SW 1271 (cell line): Measurements from ENCODE around the gene PLPPR1.
"Not testable (repeated sequence)": the region's sequence is repeated elsewhere in the genome, so short reads cannot be mapped to it uniquely, and the experiment has no call there.

Experiments
- DNase-seq, 2 experiments: peaks; one replicate each; lab custom pipeline; 2025; lab: John Stamatoyannopoulos, UW

PLPPR1 gene

DNA sequence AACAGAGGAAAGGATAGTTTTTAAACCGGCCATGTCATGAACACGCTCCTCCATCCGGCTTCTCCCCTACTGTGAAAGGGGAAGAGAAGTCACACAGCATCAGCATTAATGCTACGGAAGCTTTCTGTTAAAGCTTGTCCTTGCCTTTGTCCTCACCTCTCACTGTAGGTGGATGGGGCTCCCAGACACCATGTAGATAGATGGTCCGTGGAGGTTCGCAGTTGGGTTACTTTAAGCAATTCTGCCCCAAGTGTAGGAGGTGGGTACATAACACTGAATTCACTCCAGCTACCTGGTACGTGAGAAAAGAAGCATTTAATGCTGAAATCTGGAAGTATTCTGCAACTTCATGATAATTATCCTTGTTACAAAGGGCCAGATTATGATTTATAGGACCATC, 190.5 kb downstream of the PLPPR1 start:
- no peak for DNase-seq

DNA sequence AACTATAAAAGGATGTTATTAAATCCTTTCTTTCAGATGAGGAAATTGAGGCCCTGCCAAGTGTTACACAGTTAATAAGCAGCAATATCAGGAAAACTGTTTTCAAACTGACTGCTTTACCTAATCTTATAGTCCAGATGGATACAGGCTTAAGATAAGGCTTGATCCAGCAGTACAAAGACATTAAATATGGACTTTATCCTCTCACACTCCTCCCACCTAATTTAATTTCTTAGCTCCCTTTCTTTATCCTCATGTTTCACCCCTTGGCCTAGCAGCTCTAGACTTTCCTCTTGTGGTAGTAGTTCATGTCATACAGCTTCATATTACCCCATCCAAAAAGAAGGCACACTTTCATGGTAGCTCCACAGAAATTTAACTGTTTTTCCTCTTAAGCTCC, 191.8 kb downstream of the PLPPR1 start:
- DNase-seq = no peak

DNA sequence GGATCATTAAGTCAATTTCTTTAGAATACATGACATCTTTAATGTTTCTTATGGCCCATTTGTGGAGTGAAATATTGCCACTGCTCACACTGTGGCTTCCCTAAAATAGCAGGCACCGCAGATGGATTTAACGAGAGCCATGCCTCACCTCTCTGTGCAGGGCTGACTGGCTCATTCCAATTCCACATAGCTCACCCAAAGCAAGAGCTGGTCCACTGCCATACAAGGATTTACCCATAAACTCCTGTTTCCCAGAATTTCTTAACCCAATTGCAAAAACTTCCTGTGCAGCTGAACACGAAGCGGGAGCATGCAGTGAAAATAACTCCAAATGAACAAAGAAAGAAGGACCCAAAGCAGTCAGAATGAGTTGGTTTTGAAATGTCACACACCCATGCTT, 196.7 kb downstream of the PLPPR1 start:
- DNase-seq = no peak

DNA sequence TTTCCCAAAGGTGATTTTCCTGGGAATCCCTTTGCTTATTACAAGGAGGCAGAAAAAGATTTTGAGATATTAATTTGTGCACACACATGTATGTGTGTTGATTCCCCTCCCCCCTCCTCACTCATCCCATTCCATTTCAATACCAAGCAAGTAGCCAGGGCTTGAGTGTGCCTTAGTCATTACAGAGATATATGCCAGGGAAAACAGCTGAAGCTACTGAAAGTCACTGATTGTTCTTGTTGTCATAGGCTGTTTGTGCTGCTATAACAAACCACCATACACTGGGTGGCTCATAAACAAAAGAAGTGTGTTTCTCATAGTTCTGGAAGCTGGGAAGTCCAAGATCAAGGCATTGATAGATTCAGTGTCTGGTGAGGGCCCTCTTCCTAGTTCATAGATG, 197.6 kb downstream of the PLPPR1 start:
- DNase-seq = no peak

DNA sequence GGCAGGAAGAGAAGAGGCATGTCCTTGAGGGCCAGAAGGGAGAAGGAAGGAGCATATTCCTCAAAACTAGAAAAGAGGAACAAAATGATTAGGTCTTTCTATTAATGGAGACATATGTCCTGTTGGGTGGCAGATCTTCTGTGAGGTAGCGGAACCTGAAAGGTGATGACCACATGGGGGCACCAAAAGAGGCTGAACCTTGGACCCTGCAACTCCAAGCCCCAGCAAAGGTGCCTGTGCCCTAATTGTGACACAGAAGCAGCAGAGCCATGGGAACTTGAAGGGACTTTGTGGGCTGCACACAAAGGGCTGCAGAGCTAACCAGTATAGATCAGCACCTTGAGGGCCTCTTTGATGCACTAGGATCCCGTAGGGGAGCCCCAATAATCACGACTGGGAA, 198.3 kb downstream of the PLPPR1 start:
- DNase-seq = no peak

DNA sequence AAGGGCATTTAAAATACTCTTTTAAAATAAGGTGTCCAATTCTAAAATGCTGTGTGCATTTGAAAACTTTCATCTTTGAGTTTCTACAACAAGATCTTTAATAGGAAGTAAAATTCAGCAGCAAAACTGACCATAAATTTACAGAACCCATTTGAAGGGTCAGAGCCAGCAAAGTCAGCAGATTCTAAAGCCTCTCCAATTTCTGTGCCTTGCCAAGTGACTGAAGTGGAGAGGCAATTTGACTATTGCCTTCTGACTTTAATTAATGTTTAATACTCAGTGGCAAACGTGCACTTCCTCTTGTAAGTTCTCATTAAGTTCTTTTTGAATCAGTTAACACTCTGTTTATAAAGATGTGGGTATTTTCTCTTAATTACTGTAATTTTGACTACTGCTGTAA, 201.1 kb downstream of the PLPPR1 start:
- no peak for DNase-seq

DNA sequence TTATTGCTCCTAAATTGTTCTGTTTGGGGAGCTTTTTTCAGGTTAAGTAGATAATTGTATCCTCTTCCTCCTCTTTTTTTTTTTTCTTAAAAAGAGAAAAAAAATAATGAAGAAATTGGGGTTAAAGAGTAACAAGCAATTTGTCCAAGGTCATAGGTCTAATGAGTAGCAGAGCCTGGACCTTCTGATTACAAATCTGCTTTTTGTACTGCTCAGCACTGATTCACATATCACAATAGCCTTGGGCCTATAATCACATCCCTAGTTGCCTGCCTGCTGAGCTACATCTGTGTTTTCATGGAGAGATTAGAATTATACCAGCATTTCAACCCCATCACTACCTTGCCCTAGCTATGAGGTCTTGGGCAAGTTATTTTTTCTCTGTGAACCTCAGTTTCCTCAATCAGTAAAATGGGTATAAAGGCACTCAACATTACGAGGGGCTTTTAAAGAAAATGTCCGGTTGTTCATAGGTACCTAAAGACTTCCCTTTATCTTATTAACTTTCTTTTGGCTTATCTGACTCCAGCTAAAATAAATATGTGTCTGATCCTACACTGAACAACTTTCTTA, 204.0 kb downstream of the PLPPR1 start:
- DNase-seq = no peak

DNA sequence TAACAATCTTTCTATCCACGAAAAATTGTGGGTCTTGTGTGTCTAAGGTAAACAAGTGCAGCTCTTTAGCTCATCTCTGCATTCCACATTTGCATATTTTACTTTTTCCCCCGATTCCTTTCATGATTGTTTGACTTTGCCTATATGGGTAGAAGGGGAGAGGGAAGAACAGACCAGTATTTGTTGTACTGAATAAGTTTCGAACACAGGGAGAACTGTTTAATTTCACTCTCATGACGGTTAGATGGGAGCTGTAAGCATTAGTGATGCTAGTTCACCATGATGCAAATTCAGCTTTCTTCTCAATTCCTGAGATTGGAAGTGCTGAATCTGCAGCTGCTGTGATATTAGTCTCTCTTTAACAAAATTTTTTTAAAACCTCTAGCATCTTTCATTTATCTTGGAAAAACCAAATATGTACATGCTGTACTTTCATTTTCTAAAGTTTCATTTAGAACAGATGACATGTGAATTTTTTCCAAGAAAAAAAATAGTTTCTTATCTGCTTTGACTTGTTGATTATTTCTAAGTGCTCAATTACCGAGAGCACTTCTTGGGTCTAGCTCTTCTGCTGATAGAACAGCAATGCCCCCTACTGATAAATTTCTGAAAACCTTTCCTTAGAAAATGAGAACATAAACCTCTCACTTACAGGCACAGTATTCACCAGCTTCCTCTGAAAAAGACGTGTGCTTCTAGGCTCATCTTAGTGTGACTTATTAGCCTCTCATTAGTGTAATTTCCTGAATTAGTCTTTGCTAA, 206.8 kb downstream of the PLPPR1 start:
- DNase-seq = peak in 1 of 2 experiments; percentile 42

DNA sequence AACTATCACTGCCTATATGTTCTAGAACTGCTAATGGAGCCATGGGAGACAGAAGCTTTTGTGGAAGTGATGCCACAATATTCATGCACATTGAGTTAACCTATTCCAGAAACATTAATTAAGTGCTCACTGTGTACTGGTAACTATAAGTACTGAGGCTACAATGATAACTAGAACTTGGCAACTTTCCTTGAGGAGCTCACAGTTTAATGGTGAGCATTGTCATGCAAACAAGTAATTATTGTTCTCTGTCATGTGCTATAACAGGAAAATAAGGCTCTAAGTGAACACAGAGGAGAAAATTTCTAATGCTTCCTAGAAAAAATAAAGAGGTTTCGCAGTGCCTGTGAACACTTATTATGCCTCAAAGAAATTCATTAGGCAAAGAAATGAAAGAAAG, 214.1 kb downstream of the PLPPR1 start:
- no peak for DNase-seq

DNA sequence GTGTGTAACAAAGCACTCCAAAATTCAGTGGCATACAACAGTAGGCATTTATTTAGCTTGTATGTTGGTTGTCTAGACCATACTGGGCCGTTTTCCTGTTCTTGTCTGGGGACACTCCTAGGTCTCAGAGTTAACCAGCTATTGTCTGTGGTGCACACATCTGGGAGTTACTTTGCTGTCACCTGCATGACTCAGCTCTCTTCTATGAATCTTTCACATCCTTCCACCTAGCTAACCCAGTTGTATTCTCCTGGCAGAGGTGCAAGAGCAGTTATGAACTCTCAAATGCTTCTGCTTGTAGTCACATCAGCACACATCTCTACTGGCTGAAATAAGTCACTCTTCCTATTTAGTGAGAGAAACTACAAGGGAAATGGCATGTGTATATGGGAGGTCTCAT, 218.2 kb downstream of the PLPPR1 start:
- no peak for DNase-seq

DNA sequence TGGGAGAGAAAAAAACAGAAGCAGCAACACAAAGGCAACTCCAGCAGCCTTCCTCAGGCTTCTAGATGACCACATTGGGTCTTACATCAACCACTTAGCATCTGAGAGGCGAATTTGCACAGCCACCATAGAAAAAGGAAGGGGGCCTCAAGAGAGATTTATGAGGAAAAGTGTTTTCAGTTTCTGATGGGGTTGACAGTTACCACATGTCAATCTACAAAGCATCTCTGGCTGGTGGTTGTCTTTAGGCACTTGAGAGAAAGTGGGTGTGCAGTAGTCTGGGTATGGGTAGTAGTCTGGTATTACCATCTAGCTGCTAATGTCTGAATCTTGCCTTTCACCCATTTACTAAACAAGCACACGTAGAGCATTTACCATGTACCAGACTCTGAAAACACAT, 218.8 kb downstream of the PLPPR1 start:
- DNase-seq = no peak

DNA sequence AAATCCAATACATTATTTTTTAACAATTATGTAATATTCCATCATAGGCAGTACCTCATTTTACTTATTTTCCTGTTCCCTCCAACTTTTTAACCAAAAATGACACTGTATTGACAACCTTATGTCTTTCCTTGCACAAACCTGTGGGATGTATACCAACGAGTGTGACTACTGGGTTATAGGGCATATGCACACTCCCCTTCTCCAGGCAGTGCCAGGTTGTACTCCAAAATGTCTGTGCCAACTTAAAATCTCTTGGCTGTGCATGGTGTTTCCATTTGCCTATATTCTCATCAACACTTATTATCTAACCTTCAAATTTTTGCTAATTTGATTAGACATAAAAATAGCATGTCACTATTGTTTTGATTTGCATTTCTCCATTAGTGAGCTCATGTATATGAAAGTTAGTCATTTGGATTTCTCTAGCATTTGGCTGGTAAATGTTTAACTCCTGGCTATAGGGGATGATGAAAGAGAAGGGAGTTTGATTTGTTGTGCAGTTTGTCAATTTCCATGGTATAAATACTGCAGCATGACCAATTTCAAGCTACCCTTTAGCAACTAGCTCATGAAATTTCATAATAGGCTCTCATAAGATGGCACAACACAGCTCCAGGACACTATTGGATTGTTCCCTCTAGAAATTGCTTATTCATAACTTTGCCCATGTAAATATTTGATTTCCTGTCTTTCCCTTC, 226.4 kb downstream of the PLPPR1 start:
- no peak for DNase-seq

DNA sequence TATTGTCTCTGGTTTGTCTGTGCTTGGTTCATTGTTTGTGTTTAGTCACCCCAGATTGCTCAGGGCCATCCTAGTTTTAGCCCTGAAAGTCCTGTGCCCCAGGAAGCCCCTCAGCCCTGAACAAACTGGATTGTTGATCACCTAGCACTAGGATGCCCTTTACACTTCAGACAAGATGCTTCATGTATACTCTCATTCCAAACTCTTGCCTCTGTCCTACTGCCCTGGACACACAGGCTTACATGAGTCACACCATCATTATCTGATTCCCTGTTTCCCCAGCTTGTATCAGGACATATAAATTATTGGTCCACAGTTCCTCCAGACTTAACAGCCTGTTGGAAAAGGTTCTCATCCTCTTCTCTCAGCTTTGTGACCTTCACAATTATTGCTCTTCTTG, 236.2 kb downstream of the PLPPR1 start:
- DNase-seq = no peak

DNA sequence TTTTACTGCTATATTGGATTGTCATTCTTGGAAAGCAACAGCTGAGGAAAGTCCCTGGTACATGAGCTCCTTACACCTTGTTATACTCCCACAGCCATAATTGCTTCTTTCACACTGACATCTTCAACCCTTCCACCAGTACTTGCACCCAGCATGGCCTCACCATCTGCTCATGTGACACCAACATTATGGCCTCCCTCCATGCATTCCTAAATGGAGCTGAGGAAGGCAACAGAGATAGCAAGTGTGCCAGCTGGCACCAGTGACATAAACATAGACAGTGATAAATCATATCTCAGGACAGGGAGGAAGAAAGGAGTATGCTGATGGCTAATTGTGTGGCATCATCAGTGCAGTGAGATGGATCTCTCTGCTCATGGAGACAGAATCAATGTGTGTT, 236.7 kb downstream of the PLPPR1 start:
- no peak for DNase-seq

DNA sequence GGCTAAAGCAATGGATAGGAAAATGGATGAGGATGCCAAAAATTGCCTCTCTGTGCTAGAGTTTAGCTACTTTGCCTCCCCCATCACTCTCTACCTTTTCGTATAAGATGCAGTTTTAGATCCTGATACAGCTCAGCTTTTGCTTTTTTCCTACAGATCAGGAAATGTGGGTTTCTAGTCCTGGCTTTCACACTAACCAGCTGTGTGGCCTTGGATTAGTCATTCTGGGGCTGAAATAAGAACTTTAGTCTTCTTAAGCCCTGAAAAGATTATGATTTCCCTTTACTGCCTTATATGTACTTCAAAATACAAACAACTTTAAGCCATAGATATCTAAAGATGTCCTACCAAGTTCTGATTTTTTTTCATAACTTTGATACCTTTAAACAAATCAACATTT, 239.9 kb downstream of the PLPPR1 start:
- no peak for DNase-seq

DNA sequence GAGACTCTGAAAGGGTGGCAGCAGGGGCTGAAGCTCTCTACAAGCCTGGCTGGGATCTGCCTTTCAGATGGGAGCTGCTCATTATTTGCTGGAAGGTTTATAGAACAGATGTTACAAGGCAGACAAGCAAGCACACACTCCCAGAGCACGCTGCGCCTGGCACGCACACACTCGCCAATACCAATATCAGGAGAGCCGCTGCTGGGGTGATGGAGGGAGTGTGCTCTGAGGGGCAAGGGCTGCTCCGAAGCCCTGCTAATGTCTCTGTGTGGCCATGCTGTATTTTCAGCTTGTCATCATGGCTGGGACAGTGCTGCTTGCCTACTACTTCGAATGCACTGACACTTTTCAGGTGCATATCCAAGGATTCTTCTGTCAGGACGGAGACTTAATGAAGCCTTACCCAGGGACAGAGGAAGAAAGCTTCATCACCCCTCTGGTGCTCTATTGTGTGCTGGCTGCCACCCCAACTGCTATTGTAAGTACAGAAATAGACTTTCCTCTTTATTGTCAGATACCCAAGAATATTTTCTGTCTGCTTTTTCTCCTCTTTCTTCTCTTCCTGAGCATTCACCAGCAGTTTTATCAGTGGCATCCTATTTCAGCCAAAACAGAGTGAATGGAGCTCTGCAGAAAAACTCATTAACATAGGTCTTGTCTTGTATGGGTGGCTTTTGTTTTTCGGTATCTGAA, 241.2 kb downstream of the PLPPR1 start:
- no peak for DNase-seq

DNA sequence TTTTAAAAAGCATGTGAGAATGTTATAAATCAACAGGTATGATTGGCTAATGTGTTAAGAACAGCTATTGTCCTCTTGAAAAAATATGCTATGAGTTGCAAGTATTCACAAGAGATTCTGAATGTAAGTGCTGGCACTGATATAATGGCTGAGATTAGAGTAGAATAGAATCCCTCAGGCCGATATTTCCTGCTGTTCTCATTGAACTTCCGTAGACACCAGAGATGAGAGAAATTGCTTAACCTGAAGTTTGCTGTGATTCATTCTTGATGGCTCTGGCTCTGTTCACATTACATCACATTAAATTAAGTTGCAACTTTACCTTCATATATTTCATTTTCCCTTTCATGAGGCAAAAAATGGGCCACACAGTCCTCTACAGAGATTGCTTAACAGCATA, 241.8 kb downstream of the PLPPR1 start:
- DNase-seq = no peak

DNA sequence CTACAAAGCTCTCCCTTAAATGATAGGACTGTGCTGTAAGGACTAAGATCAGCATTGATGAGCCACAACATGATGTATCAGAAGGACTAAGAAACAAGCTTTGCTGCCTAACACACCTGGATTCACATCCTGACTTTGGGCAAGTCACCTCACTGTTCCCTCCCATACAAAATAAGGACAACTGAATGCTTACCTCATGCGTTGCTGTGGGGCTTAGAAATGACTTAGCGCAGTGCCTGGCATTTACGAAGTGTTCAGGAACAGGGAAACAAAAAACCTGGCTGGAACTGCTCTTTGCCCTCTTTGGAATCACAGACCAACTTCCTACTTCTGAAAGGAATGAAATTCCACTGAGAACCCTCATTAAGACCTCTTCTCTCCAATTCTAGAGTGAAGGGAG, 242.6 kb downstream of the PLPPR1 start:
- DNase-seq = no peak

DNA sequence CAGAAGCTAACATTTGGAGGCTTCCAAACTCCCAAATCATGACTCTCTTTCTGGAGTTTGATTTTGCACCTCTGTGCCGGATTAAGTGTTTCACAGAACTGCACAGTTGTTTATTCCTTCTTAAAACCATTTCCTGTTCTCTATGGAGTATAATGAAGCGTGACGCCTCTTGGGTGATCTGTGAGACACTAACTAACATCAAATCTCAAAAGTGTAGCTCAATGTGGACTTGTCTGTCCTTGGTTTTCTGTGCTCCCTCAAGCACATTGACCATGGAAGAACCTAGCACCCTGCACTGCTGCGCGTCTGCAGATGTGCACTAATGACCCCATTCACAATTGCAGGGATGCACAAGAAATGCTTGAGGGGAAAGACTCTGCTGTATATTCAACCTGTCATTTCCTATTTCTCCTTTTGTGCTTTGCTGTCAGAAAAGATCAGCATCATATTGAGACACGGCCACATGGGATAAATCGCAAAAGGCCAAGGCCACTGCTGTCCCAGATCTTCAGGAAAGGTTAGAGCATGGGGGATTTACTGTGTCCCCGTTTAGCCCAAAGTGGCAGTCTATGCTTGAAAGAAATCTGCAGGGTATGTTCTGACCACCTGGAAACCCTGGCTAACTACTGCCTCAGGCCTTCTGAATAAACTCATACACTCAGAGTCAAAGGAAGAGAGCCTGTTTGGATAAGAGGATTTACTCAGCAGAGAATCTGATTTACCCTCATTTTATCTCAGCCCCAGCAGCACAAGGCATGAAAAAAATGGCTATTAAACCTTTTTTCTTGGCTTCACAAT, 246.6 kb downstream of the PLPPR1 start:
- DNase-seq = no peak

DNA sequence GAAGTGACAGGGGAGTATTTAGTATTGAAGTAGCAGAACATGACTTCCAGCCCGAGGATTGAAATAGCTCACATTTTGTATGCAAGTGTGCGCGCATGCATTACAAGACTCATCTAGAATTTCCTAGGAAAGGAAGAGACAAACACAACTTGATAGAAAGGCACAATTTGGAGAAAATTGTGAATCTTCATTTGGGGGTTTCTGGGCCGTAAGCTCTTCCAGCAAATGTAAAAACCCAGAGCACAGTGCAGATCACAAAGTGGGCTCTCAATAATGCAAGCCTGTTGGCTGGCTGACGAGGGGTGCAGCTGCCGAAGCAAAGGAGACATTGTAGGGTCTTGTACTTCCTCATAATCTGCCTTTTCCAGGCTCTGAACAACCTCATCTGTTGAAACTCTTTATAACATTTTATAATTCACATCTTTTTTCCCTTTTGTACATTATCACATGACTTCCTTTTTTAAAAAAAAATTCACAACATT, 247.3 kb downstream of the PLPPR1 start:
- DNase-seq = no peak

DNA sequence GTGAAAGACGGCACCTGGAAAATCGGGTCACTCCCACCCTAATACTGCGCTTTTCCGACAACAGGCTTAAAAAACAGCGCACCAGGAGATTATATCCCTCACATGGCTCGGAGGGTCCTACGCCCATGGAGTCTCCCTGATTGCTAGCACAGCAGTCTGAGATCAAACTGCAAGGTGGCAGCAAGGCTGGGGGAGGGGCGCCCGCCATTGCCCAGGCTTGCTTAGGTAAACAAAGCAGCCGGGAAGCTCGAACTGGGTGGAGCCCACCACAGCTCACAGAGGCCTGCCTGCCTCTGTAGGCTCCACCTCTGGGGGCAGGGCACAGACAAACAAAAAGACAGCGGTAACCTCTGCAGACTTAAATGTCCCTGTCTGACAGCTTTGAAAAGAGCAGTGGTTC, 262.5 kb downstream of the PLPPR1 start:
- DNase-seq = not testable (repeated sequence)

DNA sequence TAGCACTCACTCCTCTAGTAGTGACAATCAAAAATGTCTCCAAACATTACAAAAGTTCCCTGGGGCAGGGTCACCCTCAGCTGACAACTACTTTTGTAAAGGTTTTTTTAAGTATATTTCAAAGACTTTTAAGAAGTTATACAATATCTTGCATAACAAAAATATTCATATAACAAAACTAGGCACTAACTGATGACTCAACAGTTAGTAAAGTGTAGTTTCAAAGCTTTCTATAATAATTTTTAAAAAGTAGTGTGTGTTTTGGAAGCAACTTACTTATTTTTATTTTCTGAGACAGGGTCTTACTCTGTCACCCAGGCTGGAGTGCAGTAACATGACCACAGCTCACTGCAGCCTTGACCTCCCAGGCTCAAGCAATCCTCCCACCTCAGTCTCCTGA, 271.4 kb downstream of the PLPPR1 start:
- DNase-seq = no peak
